Uterus (tissue), 2 donors: ENCODE data around the gene DNAJC18.

Experiments
- POLR2A ChIP-seq, 2 donors: fragments of 450-650 bp; IDR thresholded peaks; one replicate each; pipeline ENCODE4 v1.6.1; 2016; ENCODE audit warnings: antibody characterized with exemption in 2 of 2, mild to moderate bottlenecking in 1 of 2, moderate library complexity in 1 of 2
- TF ChIP-seq, protein P1 (sequence below), 4 experiments: fragments of 200-600 bp in 2 of 4; fragments of 450-650 bp in 2 of 4; sonication (generic) in 2 of 4; IDR thresholded peaks; one replicate each; pipeline ENCODE4 v1.5.1; 2016 to 2019; ENCODE audit warnings: antibody characterized with exemption in 4 of 4, mild to moderate bottlenecking in 2 of 4, moderate library complexity in 1 of 4

DNA sequence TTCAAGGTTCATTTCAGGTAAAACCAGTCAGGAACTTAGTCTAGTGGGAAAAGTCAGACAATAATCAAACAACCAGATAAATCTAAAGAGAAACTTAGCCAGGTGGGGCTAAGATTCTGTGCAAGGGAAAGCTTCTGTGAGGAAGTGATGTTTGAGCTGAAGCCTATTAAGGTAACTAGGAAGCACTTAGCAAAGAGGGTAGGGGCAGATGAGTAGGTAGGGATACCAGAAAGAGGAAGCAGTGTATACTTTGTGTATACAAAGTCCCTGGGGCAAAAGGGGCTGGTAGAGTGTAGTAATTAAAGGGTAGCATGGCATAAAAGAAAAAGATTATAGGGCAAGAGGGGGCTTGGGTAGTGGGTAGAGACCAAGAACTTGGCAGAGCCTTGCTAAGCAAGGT is 31.8 kb downstream of the DNAJC18 start:
- TF ChIP-seq, protein P1, sequence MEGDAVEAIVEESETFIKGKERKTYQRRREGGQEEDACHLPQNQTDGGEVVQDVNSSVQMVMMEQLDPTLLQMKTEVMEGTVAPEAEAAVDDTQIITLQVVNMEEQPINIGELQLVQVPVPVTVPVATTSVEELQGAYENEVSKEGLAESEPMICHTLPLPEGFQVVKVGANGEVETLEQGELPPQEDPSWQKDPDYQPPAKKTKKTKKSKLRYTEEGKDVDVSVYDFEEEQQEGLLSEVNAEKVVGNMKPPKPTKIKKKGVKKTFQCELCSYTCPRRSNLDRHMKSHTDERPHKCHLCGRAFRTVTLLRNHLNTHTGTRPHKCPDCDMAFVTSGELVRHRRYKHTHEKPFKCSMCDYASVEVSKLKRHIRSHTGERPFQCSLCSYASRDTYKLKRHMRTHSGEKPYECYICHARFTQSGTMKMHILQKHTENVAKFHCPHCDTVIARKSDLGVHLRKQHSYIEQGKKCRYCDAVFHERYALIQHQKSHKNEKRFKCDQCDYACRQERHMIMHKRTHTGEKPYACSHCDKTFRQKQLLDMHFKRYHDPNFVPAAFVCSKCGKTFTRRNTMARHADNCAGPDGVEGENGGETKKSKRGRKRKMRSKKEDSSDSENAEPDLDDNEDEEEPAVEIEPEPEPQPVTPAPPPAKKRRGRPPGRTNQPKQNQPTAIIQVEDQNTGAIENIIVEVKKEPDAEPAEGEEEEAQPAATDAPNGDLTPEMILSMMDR (IDR thresholded peaks at IDR 0.05), result no peak
- TF ChIP-seq POLR2A (IDR thresholded peaks at IDR 0.05), result no peak
